CD4-positive, alpha-beta T cell treated with Interleukin-15 for 1 hour (primary cell): ENCODE measurements around the gene YEATS4.

Experiments
- DNase-seq: peaks from one replicate; pipeline ENCODE4 v3.0.0-alpha.2; 2020

The YEATS4 gene

GRCh38 chr12:69438539-69438938 lies 79.0 kb downstream of the YEATS4 start:
- DNase-seq = no peak

- no peak for DNase-seq
Observed at GRCh38 chr12:69440016-69440415, 80.5 kb downstream of the YEATS4 start.
